Activated T-helper 1 cell treated with anti-CD3 and anti-CD28 coated beads, Interleukin-2, amount 50 U/mL, for 16 hours (primary cell): ENCODE measurements around the gene SSTR5.

Experiments
- DNase-seq, 2 donors: peaks; one replicate each; pipeline ENCODE4 v3.0.0-alpha.2; 2020; ENCODE audit warnings: low read depth in 1 of 2, low spot score in 1 of 2

Gene SSTR5

DNA sequence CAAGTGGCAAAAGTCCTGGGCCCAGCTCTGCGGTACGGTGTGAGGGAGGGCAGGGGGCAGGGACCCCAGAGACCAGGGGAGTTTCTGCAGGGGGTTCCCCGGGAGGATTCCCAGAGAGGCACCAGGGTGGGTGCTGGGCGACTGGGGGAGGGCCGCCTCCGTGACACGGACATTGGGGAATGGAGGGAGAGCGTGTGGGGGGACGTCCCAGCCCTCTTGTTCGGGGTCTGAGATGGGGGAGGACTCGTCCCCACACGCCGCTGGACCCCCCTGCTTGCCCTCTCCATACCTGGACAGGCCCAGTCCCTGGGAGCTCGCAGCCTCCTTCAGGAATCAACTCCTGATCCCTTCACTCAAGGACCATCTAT, 49.8 kb downstream of the SSTR5 start:
- no peak for DNase-seq

DNA sequence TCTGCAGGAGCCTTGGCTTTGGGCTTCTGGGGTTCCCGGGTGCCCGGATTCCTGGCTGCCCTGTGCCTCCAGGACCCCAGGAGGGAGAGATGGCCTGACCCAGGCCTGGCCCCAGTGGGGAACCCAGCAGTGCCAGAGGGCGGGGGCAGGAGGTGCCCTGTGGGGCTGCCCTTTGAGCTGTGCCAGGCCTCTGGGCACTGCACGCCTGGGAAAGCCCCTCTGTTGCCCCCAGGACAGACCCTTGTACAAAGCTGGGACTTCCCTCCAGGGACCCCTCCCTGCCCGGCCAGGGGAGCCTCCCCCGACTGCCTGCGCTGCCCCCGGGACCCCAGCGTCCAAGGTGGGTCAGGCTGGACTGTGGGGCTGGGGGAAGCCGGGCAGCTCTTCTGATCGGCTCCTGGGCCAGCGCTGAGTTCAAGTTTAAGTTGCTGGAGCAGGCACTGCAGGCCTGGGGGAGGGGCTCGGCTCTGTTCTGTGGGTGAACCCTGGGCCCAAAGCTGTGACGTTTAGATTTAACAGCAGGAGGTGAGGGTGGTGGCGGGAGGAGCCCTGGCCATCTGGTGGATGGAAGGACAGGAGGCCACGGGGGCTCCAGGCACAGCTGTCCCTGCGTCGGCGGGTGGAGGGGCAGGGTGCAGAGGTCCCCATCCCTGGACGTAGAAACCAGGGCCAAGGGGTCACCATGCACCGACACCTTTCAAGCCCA, 51.1 kb downstream of the SSTR5 start:
- no peak for DNase-seq

DNA sequence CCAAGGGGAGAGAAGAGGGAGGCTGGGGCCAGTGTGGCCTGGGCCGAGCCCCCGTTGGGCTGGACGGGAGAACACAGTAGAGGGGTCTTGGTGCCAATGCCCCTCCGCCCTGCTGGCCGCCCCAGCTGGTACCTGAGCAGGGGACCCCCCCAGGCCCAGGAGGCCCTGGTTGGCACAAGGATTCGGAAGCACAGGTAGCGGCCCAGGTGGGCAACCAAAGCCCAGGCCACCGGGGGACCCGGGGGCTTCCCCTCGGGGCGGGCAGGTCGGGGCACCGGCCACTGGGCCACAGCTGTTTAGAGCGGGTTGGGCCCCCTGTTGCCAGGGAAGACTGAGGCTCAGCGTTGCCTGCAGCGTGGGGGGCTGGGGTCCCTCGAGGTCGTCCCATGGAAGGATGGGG, 51.7 kb downstream of the SSTR5 start:
- DNase-seq: no peak

DNA sequence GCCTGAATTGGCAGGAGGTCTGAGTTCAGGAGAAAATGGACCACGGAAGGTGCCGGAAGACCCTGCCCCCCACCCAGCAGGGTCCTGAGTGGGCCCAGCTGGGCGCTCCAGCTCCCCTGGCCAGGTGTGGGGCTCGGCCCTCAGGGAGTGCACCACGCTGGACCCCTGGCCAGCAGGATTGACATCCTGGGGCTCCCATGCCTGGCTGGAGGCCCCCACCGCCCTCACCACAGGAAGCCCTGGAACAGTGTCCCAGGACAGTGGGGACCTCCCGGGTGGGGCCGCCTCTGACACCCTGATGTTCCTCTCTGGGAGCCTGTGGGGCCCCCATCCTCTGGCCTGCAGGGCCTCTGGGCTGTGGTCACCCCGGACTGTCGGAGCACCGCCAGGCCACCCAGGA, 52.2 kb downstream of the SSTR5 start:
- no peak for DNase-seq

DNA sequence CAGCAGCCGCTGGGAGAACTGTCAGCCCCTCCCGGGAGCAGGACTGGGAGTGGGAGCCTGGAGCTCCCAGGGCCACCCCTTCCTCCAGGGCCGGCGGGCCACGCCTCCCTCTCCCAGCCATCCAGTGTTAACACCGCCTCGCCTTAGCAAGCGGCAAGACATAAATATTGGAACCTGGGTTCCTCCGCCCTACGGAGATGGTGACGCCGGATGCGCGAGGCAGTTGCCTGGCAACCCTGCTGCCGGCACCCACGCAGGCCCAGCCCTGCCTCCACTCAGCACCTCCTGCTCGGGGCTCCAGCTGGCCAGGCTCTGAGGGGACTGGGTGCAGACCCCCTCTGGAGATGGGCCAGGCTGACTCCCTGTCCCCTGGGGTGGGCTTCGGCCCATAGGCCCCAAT, 52.9 kb downstream of the SSTR5 start:
- no peak for DNase-seq

DNA sequence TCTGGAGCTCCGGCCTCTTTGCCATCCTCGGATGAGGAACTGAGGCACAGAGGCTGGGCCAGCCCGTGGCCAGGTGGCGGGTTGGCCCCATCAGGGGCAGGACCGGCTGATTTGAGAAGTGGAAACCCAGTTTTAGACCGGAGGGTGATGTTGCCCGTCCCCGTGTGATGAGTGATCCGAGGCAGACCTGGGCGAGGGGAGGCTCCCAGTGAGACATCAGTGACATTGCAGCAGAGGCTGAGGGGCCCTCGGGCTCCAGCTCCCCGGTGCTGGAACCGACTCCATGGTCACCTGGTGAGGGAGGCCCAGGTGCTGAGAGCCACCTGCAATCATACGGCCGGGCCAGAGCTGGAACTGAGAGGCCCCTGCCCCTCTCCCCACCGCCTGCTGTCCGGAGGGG, 53.5 kb downstream of the SSTR5 start:
- no peak for DNase-seq

DNA sequence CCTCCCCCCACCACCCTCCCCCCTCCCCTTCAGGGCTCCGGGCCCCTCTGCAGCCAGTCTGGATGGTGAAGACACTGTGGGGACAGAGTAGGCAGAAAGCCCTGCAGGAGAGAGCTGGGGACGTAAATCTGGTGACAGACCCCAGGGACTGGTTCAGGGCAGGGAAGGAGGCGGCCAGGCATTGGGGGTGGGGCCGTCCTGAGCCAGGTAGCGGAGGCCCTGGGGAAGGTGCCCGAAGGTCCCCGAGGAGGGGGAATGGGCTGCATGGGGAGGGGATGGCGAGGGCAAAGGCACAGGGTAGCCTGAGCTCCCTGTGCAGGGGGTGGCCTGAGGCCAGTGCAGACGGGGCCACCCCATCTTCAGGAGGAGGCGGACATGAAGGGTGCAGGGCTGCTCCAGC, 54.0 kb downstream of the SSTR5 start:
- no peak for DNase-seq

DNA sequence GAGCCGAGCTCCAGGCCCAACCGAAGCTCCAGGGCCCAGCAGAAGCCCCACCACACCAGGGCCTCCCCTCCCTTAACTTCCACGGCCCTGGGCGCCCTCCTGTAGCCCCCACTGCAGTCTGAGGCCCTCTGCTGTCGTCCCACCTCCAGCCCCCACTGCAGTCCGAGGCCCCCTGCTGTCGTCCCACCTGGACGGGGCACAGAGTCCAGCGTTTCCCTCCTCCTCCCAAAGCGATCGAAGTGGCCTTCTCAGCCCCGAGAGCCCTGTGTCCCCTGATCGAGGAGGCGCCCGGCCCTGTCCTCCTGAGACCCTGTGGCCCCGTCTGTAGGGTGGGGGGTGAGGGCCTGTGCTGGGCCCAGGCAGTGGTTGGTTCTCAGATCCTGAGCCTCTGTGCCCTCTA, 54.6 kb downstream of the SSTR5 start:
- no peak for DNase-seq

DNA sequence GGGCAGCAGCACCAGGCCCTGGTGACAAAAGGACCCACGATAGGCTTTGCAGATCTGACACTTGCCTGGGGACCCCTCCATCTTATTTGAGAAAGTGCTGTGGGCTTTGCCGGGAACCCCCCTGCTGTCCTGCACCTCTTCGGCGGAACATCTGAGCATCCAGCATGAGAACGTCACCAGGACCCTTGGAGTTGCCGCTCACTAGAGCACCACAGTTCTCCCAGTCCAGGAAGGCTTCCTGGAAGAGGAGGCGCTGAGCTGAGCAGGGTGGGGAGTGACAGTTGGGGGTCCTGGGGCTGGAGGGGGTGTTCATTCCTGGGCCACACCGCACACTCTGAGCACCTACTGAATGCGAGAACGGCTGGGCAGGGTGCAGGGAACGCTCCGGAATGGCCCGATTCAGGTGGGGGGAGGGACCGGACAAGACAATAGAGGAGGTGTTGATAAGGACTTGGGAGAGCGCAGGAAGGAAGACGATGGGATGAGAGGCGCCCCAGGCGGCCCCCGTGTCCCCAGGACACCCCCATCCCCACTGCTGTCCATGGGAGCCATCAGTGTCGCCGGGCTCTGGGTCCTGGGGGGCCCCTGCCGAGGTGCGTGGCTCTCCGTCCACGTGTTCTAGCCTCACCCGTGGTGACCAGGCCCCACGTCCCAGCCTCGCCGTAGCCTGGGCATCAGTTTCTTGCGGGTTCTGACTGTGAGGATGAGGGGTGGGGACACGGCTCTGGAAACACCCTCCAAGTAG, 55.6 kb downstream of the SSTR5 start:
- DNase-seq: no peak

DNA sequence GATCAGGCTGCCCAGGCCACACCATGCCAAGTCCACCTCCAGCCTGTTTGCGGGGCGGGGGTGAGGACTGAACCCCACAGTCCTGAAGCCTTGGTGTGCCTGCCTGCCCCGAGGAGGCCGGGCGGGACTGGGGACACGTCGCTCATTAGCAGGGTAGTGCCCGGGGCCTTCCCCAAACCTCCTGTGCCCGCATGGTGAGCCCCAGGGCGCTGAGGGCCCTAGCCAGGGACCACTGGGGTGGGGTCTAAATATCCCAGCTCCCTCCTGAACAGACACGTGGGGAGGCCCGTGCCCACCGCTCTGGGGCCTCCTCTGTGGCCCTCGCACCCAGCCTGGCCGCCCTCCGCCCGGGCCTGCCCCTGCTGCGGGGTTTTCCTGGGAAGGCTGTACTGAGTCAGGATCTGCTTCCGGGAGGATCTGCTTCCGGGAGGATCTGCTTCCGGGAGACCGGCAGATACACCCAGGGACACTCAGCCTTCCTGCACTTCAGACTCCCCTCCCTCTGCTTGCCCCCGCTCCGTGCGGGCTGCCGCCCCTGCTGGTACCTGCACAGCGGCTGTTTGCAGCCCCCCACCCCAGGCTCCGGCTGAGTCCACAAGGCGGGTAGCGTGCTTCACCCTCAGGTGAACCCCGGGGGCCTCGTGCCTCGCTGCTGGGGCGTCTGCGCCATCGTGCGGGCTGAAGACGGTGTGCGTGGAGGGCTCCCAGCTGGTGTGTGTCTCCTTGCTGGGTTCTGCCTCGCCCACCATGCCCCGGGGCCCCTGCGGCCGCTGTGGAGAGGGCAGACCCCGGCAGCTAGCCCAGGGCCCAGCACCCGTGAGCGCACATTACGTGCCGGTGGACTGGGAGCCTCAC, 56.8 kb downstream of the SSTR5 start:
- no peak for DNase-seq

DNA sequence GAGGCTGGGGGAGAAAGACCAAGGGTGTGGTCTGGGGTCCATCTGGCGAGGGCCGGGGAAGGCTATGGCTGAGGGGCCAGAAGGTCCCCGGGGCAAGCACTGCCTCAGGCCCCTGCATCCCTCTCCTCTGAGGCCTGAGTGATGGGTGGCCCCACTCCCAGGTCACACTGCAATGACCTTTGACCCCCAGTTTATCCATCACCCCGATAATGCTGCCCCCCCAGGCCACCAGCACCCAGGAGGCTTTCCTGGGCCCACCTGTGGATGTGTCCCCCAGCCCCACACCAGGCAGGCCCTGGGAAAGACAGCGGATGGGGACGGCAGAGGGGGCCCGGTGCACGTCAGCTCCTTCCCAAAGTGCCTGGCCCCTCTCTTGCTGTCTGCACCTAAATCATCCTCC, 57.8 kb downstream of the SSTR5 start:
- no peak for DNase-seq
